GM12874 (cell line): ENCODE results near the gene KLHL7.

Experiments used
- CTCF ChIP-seq: IDR thresholded peaks from 2 replicates; pipeline ENCODE4 v1.5.1; 2011; ENCODE audit warnings: low read depth, mild to moderate bottlenecking, control low read depth, low read length, moderate library complexity; ENCODE audit not compliant: insufficient read depth

Gene KLHL7

GRCh38 chr7:23098029-23098428 lies 7.6 kb upstream of the KLHL7 start:
- no peak for TF ChIP-seq CTCF

- no peak for TF ChIP-seq CTCF
Measured at GRCh38 chr7:23098460-23098859, 7.1 kb upstream of the KLHL7 start.

- TF ChIP-seq CTCF = no peak
Measured at GRCh38 chr7:23100697-23101096, 4.9 kb upstream of the KLHL7 start.

GRCh38 chr7:23105086-23105643 lies 420 bp upstream of the KLHL7 start:
- no peak for TF ChIP-seq CTCF

GRCh38 chr7:23106057-23106822 lies 655 bp downstream of the KLHL7 start:
- TF ChIP-seq CTCF = no peak

- no peak for TF ChIP-seq CTCF
Measured at GRCh38 chr7:23106823-23107663, 1.5 kb downstream of the KLHL7 start.

- no peak for TF ChIP-seq CTCF
Measured at GRCh38 chr7:23107781-23108180, 2.2 kb downstream of the KLHL7 start.
